GM21390 (cell line): ENCODE data around the gene HOXA3.

ENCODE experiments used
- ATAC-seq: cut with Tn5 transposase; IDR thresholded peaks from one replicate; pipeline ENCODE4 v1.9.1; 2021; ENCODE audit not compliant: unreplicated experiment

The HOXA3 gene

DNA sequence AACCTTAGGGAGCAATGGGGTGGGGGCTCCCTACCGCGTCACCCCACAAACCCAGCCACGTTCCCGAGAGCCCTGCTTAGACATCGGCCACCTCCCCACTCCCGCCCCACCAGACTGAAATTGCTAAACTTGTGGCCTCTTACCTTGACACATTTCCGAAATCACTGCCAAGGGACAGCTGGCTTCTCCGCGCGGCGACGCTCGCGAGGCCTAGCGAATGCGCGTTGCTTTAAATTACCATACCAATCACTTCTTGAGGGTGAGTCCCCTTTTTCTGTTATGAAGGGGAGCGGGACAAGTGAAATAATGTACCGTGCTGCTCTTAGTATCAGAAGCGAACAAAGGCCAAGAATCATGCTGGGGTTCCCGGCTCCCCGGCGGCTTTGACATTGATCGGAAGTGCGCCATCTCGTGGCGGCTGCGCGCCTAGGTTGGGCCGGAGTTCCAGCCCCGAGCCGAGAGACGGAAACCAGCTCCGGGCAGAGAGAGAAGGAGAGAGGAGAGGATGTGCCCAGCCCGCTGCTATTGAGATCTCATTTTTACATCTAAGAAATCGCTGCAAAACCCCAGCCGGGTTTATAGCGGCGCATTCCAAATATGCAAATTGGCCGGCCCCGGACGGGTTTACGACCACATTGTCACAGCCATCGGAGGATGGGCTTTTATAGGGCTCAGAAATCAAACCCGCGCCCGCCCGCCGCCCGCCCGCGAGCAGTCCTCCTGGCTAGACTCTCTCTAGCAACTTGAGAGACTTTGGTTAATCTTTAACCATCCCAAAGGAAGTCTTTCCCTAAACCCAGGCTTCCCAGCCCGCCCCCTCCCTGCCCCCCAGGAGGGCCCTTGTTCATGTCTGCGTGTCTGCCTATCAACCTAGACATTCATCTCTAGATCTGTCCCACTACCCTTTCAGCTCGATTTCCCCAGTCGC is 27.4 kb upstream of the HOXA3 start:
- ATAC-seq = no peak

DNA sequence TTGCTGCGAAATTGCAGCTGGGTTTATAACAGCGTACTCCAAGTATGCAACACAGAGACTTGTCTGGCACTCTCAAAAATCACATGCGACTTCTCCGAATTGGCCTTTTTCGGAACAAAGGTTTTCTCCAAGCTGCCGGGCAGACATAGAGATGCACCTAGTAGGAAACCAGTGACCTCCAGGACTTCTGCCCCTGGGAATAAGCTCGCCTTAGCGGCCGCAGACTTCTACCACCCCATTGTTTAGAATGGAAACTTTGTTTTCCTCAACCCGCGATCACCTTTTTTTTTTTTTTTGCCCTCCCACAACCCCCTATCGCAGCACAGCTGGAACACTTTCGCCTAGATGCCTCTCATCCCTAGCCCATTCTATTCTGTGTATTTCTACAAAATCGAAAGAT is 26.6 kb upstream of the HOXA3 start:
- no peak for ATAC-seq

DNA sequence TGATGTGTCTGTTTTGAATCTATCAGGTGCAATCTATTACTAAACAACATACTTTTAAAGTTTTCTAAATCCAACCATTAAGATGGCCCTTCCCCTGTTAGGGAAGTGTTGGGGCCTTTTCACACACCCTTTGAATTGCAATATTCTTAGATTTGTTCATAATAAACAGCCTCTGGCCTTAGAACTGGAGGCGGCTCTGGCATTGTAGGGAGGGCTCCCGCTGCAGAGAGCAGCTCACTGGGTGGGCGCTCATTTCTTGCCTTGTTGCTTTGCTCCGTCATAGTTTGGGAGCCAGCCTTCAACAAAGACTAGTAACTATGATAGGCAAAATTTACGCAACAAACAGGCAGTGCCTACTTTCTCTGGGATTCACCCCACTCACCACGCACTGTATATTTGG is 26.0 kb upstream of the HOXA3 start:
- no peak for ATAC-seq

DNA sequence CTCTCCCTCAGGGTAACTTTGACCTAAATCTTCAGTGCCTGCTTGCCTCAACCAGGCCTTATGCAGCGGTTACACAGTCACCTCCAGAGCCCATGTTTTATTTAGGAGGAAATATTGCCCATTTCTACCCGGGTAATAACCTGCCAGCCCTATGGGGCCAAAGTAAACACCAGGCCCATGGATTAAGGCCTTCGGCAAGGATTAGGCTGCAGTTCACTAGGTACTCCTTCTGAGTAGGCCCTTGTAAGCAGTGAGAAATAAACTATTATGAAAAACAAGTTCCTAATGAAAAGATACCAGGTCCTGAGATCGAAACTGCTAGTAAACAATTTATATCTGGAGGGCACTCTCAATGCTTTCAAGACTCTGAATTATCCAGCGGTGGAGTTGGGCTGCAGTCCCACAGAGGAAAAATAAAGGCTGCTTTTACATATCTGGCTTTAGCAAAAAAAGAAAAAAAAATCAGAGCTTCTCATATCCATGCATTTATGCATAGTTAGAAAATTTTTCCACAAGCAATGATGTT is 25.5 kb upstream of the HOXA3 start:
- ATAC-seq = no peak

DNA sequence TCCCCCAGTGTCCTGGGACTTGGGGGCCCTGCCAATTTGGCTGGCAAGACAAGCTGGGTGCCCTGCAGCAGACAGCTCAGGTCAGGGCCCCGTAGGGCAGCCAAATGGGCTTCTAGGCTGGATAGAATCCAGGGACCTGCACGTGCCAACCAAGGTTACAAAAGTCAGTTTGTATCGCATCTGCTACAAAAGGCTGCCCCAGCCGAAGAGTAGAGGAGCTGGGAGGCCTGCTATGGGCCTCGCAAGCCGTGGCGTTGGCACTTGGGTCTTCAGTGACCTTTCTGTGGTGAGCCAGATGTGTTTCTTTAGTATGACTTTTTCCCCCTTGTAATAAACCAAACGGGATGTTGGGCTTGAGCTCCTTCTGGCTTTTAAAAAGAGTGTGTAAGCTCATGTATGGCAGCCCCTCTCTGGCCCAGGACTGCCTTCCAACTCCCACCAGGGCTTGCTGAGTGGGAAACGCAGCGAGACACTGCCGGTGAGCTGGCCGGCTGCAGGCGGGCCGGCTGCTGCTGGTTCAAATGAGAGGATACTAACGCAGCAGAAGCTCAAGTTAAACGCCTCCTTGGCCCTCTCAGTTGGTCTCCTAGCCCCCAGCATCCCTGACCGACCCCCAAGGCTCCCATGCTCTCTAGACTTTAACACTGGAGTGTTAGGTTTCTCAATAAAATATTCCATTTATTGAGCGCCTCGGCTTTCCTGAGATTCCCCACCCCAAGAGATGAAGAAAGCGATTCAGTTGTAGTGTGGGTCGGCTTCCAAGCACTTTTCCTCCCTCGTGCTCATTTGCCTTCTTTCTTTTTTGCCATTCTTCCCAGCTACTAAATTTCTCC is 24.8 kb upstream of the HOXA3 start:
- ATAC-seq = no peak

DNA sequence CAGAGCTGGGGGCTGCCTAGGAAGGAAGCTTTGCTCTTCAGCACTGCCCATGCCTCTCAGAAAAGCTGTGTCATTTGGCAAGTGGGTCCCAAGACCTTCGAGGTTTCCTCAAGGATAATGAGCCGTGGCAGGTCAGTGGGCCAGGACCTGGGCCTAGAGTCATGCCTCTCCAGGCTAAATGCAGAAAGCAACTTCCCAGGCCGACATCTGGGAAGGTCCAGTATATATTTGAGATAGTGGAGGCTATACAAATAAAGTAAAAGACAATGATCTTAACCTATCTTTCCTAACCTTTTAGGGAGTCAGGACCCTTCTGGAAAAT is 24.1 kb upstream of the HOXA3 start:
- no peak for ATAC-seq

DNA sequence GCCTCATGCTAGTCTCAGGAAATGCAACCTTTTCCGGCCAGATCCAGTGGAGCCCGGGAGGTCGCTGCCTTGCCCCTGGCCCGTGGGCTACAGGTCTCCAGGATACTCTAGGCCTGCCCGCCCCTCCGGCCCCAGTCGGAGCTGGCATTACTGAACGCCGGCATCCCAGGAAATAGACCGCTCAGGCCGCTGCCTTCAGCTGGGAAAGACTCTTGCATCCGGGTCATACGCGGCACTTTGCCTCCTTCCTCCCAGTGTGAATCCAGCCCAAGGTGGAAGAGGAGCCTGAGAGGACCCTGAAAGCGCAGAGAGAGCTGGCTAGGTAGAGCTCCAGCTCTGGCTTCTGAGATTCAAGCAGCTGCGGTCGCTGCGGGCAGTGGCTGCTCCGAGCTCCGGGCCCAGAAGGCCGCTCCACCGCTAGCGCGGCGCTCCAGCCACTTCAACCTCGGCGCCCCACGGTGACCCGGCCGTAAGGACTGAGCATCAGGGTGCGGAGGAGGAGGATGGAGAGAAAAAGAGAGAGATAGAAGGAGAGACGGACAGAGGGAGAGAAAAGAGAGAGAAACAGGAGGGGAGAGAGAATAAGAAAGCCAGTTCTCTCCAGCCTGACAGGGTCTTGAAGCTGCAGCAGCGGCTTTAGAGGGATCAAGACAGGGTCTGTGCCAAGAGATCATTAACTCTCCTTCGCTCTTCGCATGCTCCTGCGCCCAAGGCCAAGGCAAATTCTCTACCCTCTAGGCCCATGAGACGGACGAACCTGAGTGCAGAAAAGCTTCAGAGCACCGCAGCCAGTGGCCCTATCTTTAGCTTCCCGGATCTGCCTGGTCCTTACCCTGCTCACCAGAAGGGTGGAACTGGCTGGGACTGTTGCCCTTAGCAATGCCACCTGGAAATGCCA is 23.5 kb upstream of the HOXA3 start:
- no peak for ATAC-seq

DNA sequence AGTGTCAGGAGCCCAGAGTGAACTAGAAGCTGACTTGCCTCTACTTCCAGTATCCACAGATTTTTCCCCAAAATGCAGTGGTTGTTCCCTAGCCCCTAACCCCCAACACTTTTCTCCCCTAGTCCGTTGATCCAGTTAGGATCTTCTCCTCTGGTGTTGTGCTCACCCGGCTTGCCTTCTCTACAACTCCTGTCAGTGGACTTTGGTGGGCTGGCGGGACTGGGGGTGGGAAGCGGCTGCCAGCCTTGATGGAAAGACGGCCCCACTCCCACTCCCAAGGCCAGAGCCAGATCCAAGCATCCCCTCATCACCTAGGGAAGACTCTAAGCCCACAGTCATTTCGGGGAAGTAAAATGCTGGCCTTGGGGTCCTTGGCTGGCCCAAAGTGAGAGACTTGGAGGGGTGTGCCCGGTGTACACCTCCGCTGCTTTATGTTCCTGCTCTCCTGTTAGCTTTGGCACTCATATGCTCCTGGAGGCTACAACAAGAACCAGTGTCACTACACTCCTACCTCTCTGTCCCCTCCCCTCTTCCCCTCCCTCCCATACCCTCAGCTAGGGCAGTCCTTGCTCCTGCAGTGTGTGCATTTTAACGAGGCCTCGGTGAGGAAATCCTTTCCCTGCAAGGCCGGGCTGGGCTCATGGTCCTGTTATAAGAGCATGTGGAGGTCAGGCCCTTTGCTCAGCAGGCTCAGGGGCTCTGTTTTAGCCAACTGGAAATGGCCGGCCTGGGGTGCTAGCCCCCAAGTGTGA is 22.7 kb upstream of the HOXA3 start:
- ATAC-seq = no peak

DNA sequence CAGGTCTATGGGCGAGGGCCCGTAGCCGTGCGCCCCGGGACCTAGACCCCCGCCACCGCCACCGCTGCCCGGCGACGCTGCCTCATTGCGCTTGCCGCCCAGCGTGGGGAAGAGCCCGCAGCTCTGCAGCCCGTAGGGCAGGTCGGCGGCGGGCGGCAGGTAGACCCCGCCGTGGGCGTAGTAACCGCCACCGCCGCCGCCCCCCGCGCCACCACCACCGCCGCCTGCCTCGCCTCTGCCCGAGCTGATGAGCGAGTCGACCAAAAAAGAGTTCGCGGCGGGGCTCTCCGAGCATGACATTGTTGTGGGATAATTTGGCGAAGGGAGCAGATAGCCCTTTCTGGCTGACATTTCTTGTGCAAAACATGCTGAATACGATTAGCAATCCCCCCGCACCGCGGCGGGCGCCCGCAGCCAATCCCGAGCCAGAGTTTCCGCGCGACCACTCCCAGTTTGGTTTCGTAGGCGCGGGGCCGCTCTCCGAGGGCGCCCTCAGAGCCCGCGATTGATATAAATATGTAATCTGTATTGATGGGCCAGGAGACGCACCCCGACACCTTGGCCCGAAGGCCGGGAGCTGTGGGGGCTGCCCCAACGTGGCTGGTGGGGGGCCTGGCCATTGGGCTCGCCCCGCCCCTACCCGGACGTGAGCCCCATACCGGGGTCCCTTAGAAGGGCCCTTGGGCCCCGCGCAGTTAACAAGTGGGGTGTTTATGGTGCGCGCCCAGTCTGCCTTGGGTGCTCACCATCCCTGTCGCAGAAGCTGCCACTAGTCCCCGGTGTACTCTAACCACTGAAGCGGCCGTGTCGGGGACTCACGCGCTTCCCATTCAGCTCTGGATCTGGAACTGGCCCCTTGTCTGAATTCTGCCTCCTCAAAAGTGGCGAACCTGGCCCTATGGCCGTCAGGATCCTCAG is 21.8 kb upstream of the HOXA3 start, which contains the start of gene HOXA10:
Gene HOXA10 (minus strand): TSS at position 365 of the 918 bp plus-strand sequence. CDS start 14 bp downstream, at position 351.
- ATAC-seq = no peak

DNA sequence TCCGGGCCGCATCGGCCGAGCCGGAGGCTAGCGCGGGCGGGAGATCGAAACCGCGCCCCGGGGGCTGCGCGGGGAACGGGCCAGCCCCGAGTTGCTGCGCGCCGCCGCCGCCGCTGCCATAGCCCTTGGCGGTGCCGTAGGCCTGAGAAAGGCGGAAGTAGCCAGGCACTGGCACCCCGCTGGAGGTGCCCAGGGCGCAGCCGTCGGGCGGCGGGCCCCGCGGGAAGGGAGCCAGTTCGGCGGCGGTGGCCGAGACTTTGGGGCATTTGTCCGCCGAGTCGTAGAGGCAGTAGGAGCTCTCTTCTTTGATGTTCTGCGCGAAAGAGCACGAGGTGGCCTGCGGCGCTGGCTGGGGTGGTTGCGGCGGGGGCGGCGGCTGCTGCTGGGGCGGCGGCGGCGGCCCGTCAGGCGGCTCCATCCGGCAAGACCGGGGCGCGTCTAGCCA is 21.1 kb upstream of the HOXA3 start:
- no peak for ATAC-seq

DNA sequence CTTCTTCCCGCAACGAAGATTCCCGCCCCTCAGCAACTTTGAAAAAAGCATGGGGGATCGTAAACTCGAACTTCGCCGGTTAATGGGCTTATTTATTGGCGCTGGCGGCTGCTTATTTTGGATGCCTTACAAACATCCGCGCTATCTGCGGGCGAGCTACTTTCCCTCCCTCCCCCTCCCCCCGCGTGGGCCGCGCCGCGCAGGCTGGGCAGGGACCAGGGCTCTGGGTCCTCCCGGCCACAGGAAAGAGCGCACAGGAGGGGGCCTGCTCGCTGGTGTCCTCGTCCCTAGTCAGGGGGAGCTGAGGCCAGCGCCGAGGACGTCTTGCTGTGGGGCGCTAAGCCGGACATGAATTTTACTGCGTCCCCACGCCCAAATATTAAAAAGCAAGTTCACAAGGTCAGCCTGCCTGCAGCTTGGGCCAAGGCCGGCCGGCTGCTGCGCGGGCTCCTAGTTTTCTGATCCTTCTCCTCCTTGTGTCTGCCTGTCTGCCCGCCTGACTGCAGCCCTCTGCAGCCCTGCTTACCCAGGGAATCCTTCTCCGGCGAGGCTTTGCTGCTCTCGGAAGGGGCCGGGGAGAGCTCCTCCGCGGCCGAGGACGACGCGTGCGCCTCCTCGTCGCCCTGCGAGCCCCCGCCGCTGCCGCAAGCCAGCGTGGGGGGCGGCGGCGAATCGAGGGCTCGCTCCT is 20.6 kb upstream of the HOXA3 start:
- no peak for ATAC-seq

DNA sequence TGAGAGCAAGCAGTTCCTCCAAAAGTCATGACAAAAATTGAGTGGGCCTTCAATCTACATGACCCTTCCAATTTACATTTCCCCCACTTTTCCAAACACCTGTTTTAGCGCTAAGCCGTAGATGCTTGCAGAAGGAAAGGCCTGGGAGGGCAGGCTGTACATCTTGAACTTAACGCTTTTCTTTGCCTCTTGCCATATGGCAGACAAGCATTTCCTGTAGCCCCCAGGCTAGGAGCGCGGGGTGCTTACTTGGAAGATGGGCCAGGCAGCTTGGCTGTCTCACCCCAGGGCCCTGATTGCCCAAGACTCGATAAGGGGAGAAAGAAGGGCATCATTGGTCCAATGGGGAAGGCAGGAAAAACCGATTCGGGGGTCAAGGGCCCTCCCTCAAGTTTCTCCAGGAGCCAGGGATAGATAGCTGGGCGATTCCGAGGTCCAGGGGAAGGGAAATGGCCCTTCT is 20.0 kb upstream of the HOXA3 start:
- no peak for ATAC-seq

DNA sequence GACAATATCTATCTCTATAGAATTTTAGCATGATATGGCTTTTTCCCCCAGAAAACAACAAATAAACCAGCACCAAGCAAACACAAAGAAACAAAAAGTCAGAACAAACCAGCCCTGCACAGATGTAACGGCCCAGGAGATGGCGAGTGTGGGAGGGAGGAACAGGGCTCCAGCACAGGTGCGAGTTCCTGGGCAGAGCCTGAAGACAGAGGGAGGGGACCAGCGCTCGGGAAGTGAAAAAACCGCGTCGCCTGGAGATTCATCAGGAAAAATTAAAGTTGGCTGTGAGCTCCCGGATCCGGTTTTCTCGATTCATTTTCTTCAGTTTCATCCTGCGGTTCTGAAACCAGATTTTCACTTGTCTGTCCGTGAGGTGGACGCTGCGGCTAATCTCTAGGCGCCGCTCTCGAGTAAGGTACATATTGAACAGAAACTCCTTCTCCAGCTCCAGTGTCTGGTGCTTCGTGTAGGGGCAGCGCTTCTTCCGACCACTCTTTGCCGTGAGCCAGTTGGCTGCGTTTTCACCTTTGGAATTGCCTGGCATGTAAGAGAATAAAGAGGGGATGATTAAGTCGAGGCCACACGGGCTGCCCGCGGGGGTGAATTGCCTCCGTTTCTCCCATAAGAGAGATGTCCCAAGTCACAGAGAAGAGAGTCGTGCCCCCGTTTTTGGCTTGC is 19.4 kb upstream of the HOXA3 start:
- ATAC-seq = no peak

DNA sequence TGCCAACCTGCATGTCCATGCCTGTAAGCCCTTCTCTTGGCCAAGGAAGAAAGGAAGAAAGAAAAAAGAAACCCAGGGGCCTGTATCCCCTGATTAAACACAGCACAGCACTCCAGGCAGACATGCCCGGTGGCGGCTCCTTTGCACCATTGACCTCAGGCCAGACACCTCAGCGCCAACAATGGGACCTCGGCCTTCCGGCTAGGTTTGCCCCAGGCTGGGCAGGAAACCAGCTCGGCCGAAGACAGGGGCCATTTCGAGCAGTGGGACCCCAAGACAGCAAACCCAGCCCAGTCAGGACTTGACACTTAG is 18.9 kb upstream of the HOXA3 start:
- ATAC-seq = no peak

DNA sequence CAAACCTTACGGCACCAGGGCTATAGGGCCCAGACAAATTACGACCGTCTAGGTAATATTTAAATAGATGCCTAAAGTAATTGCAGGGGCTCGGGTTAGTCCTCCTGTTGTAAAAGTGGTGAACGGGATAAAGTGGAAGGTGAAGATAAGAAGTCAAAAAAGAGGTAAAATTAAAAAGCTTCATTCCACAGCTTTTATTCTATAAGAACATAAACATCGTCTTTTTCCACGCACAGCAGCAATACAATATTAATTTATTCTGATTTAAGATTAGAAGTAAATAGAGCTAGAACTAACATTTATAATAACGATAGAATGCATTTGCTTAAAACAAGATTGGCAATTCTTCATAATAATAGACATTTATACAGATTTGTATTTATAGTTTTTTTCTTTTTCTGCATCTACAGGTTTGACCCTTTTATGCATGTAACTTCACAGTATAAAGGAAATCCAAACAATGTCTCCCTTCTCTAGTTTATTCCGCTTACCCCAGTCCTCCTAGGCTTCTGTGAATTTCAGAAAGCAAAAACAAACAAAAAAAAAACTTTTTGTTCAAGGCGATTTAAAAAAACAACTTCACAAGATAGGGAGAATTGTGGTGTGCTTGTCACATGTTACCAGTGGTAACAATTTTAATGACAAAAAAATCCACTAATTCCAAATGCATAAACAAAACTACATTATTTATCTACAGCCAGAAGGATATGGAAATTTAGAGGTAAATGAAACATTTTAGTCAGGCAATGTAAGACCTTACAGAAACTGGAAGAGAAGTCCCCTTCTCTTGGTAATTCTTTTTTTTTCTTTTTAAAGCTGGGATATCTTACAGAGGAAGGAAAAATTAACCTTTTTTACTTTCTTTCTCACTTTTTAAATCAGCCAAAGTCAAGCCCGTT is 18.3 kb upstream of the HOXA3 start:
- no peak for ATAC-seq

DNA sequence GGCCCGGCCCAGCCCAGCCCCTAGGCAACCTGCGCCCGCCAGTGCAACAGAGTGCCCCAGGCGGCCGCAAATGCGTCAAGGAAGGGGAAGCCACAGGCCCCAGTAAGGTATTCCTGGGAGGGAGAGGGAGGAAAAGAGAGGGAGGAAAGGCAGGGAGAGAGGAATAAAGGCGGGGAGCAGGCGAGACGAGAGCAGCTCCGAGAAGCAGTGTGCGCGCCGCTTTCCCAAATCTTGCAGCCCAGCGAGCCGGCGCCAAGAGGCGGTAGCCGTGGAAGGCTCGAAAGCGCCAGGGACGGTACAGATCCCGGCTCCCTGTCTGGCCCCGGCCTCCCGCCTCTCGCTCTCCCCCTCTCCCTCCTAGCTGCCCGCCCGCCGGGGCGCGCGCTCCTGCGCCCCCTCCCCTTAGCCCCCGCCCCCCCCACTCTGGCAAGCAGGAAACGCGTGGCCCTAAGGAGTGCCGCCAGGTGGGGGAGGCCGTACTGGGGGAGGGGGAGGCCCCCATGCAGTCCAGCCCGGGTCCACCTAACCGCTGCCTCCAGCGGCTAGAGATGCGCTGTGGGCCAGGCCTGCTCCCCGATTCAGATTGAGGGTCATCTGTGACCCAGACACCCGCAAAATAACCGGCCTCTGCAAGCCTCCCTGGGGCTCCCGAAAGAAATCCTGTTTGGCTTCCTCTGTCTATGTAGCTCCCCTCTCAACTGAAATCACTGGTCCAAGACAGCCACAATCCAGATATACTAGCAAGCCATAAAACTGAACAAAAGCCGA is 17.5 kb upstream of the HOXA3 start:
- no peak for ATAC-seq
